Measurements from ENCODE around the gene ARHGAP32. TPM values are rescaled to one million over a fixed set of nuclear protein-coding genes. Genes with fewer than 3 reads are reported as not detected.

Gene ARHGAP32
- polyA plus RNA-seq, 1 donor from 2014 or later: 12.0 TPM

DNA sequence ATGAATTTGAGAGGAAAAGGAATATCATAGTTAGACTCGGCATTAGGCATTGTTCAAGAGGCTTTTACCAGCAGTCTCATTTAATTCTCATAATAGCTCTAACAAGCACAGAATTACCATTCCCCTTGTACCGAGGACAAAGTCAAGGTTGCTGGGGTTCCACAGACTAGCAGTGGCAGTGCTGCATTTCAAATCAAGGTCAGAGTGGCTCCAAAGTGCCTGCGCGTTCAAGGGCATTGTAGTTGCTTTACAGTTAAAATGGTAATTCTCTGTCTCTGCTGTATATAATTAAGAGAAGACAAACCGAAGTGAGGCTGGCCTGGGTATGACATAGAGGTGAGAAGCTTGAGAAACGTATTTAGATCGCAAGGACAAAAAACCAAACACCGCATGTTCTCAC, 209.1 kb downstream of the ARHGAP32 start:
- H3K4me3 ChIP-seq (ENCODE audit: low read length): no peak overlapping the region
- no peak overlapping the region for H2AFZ ChIP-seq (ENCODE audit: low read depth, low read length)
- no peak for TF ChIP-seq MXI1 (conservative IDR thresholded peaks at IDR 0.05; ENCODE audit: poor library complexity, severe bottlenecking)
- no peaks in the 10 kb centered on the region for H3K9me3 ChIP-seq (ENCODE audit: low read length)
- H3K9ac ChIP-seq (ENCODE audit: low read length): no peak overlapping the region
- H3K4me2 ChIP-seq (ENCODE audit: low read length): no peak overlapping the region
- H3K36me3 ChIP-seq (ENCODE audit: insufficient read depth, low read length): no peaks in the 10 kb centered on the region
- no peak overlapping the region for H3K27ac ChIP-seq (ENCODE audit: low read length)
- no peaks in the 10 kb centered on the region for H4K20me1 ChIP-seq (ENCODE audit: insufficient read depth)
- no peaks in the 10 kb centered on the region for H3K79me2 ChIP-seq (replicated peaks; ENCODE audit: insufficient read depth, low read length)
- no peaks in the 10 kb centered on the region for H3F3A ChIP-seq (ENCODE audit: insufficient read depth, low read length, poor library complexity, severe bottlenecking)
- H3K9me2 ChIP-seq (ENCODE audit: insufficient read depth, low read length): no peaks in the 10 kb centered on the region
- no peaks in the 10 kb centered on the region for H3K27me3 ChIP-seq (ENCODE audit: insufficient read depth, low read depth, low read length)

DNA sequence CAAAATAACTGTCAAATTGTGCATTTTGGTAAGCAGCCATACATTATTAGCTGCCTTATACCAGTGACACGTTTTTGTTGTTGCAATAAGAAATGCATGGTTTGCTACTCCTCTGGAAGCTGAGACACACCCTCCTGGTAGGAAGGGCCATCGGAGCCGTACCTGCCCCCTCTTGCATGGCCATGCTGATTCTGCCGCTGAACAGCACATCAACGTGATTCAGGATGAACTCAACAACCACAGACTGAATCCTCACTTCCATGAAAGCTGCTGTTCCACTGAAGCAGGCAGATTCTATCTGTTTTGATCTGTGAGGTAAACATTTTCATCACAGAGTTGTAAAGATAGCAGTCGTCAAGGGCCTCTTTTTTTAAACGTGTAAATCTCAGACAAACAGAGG, 210.9 kb downstream of the ARHGAP32 start:
- H3K79me2 ChIP-seq (replicated peaks; ENCODE audit: insufficient read depth, low read length): no peaks in the 10 kb centered on the region
- H3K9ac ChIP-seq (ENCODE audit: low read length): no peak overlapping the region
- no peaks in the 10 kb centered on the region for H3F3A ChIP-seq (ENCODE audit: insufficient read depth, low read length, poor library complexity, severe bottlenecking)
- H3K27me3 ChIP-seq (ENCODE audit: insufficient read depth, low read depth, low read length): no peaks in the 10 kb centered on the region
- H3K27ac ChIP-seq (ENCODE audit: low read length): no peak overlapping the region
- H3K4me2 ChIP-seq (ENCODE audit: low read length): no peak overlapping the region
- H3K9me2 ChIP-seq (ENCODE audit: insufficient read depth, low read length): no peaks in the 10 kb centered on the region
- no peaks in the 10 kb centered on the region for H3K9me3 ChIP-seq (ENCODE audit: low read length)
- H3K36me3 ChIP-seq (ENCODE audit: insufficient read depth, low read length): no peaks in the 10 kb centered on the region
- H4K20me1 ChIP-seq (ENCODE audit: insufficient read depth): no peaks in the 10 kb centered on the region
- H3K4me3 ChIP-seq (ENCODE audit: low read length): no peak overlapping the region
- TF ChIP-seq EZH2 (IDR thresholded peaks at IDR 0.05; ENCODE audit: borderline replicate concordance, insufficient read depth, low read length, poor library complexity, severe bottlenecking) (no peak), MXI1 (conservative IDR thresholded peaks at IDR 0.05; ENCODE audit: poor library complexity, severe bottlenecking) (no peak)
- no peak overlapping the region for H2AFZ ChIP-seq (ENCODE audit: low read depth, low read length)

DNA sequence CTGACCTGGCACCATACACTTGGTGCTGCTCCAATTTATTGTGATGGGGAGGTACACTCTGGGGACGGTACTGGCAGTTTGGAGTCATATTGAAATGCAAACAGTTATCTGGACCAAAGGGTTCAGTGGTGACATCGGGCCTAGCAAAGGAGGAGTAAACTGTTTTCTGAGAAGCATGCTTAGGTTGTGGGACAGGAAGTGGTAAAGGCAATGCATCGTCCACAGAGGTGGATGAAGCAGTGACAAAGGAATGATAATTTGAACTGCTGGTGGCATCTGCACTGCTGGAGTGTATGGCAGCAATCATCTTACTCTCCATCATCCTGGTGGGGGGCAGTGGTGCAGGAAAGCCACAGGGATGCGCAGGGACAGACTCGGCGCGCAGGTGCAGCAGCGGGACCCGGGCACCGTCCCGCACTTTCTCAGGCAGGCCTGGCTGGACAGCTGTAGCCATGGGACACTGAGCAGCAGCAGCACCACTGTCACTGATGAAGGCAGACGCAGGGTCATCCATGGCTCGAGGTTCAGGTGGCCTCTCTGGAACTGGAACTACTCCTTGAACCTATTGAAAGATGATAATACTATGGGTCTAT, 221.4 kb downstream of the ARHGAP32 start:
- Histone ChIP-seq H3K79me2 (replicated peaks; ENCODE audit: insufficient read depth, low read length) (no peaks in the 10 kb centered on the region), H3K9ac (ENCODE audit: low read length) (no peak overlapping the region), H4K20me1 (ENCODE audit: insufficient read depth) (no peaks in the 10 kb centered on the region), H3F3A (ENCODE audit: insufficient read depth, low read length, poor library complexity, severe bottlenecking) (no peaks in the 10 kb centered on the region), H3K27ac (ENCODE audit: low read length) (no peak overlapping the region), H3K9me3 (ENCODE audit: low read length) (no peaks in the 10 kb centered on the region), H3K4me3 (ENCODE audit: low read length) (no peak overlapping the region), H3K27me3 (ENCODE audit: insufficient read depth, low read depth, low read length) (no peaks in the 10 kb centered on the region), H3K36me3 (ENCODE audit: insufficient read depth, low read length) (peaks cover 14% of the 10 kb centered on the region), H2AFZ (ENCODE audit: low read depth, low read length) (no peak overlapping the region), H3K4me2 (ENCODE audit: low read length) (no peak overlapping the region), H3K9me2 (ENCODE audit: insufficient read depth, low read length) (no peaks in the 10 kb centered on the region)
- TF ChIP-seq SMC3 (conservative IDR thresholded peaks at IDR 0.05; ENCODE audit: poor library complexity) (no peak), EP300 (conservative IDR thresholded peaks at IDR 0.05; ENCODE audit: poor library complexity, severe bottlenecking) (no peak), RAD21 (conservative IDR thresholded peaks at IDR 0.05) (no peak), EZH2 (IDR thresholded peaks at IDR 0.05; ENCODE audit: borderline replicate concordance, insufficient read depth, low read length, poor library complexity, severe bottlenecking) (no peak)

DNA sequence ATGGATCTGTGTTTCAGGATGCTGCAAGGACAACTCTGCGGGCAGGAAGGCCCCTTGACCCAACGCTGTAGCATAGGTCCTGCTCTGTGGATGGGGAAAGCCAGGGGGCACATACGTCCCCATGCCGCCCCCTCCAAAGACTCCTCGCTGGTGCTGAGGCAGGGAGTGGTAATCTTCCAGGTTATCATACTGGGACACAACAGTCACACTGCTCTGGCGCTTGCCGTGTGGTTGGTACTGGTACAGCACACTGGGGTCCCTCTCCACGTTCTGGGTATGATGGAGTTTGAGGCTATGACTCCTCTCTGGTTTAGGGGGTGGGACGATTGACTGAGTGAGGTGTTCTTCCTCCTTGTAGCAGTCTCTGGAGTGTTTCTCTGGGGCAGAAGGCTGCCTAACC, 223.2 kb downstream of the ARHGAP32 start:
- no peaks in the 10 kb centered on the region for H3K9me2 ChIP-seq (ENCODE audit: insufficient read depth, low read length)
- no peaks in the 10 kb centered on the region for H3K79me2 ChIP-seq (replicated peaks; ENCODE audit: insufficient read depth, low read length)
- H2AFZ ChIP-seq (ENCODE audit: low read depth, low read length): no peak overlapping the region
- no peaks in the 10 kb centered on the region for H3F3A ChIP-seq (ENCODE audit: insufficient read depth, low read length, poor library complexity, severe bottlenecking)
- peaks cover 14% of the 10 kb centered on the region for H3K36me3 ChIP-seq (ENCODE audit: insufficient read depth, low read length)
- no peak overlapping the region for H3K4me2 ChIP-seq (ENCODE audit: low read length)
- H3K4me3 ChIP-seq (ENCODE audit: low read length): no peak overlapping the region
- no peak for TF ChIP-seq MXI1 (conservative IDR thresholded peaks at IDR 0.05; ENCODE audit: poor library complexity, severe bottlenecking)
- TF ChIP-seq, protein P1, sequence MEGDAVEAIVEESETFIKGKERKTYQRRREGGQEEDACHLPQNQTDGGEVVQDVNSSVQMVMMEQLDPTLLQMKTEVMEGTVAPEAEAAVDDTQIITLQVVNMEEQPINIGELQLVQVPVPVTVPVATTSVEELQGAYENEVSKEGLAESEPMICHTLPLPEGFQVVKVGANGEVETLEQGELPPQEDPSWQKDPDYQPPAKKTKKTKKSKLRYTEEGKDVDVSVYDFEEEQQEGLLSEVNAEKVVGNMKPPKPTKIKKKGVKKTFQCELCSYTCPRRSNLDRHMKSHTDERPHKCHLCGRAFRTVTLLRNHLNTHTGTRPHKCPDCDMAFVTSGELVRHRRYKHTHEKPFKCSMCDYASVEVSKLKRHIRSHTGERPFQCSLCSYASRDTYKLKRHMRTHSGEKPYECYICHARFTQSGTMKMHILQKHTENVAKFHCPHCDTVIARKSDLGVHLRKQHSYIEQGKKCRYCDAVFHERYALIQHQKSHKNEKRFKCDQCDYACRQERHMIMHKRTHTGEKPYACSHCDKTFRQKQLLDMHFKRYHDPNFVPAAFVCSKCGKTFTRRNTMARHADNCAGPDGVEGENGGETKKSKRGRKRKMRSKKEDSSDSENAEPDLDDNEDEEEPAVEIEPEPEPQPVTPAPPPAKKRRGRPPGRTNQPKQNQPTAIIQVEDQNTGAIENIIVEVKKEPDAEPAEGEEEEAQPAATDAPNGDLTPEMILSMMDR (IDR thresholded peaks at IDR 0.05; ENCODE audit: poor library complexity, severe bottlenecking): no peak
- TF ChIP-seq, protein P2, sequence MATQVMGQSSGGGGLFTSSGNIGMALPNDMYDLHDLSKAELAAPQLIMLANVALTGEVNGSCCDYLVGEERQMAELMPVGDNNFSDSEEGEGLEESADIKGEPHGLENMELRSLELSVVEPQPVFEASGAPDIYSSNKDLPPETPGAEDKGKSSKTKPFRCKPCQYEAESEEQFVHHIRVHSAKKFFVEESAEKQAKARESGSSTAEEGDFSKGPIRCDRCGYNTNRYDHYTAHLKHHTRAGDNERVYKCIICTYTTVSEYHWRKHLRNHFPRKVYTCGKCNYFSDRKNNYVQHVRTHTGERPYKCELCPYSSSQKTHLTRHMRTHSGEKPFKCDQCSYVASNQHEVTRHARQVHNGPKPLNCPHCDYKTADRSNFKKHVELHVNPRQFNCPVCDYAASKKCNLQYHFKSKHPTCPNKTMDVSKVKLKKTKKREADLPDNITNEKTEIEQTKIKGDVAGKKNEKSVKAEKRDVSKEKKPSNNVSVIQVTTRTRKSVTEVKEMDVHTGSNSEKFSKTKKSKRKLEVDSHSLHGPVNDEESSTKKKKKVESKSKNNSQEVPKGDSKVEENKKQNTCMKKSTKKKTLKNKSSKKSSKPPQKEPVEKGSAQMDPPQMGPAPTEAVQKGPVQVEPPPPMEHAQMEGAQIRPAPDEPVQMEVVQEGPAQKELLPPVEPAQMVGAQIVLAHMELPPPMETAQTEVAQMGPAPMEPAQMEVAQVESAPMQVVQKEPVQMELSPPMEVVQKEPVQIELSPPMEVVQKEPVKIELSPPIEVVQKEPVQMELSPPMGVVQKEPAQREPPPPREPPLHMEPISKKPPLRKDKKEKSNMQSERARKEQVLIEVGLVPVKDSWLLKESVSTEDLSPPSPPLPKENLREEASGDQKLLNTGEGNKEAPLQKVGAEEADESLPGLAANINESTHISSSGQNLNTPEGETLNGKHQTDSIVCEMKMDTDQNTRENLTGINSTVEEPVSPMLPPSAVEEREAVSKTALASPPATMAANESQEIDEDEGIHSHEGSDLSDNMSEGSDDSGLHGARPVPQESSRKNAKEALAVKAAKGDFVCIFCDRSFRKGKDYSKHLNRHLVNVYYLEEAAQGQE (IDR thresholded peaks at IDR 0.05; ENCODE audit: borderline replicate concordance): no peak
- no peak overlapping the region for H3K27ac ChIP-seq (ENCODE audit: low read length)
- no peaks in the 10 kb centered on the region for H3K9me3 ChIP-seq (ENCODE audit: low read length)
- no peaks in the 10 kb centered on the region for H4K20me1 ChIP-seq (ENCODE audit: insufficient read depth)
- H3K9ac ChIP-seq (ENCODE audit: low read length): no peak overlapping the region
- no peaks in the 10 kb centered on the region for H3K27me3 ChIP-seq (ENCODE audit: insufficient read depth, low read depth, low read length)
